Activated CD8-positive, alpha-beta memory T cell treated with anti-CD3 and anti-CD28 coated beads, Interleukin-2, amount 10 ng/mL, durations not matched to agents 7 days and 5 days (primary cell): ENCODE measurements around the gene IQSEC1. TPM values are rescaled to one million over a fixed set of nuclear protein-coding genes. Genes with fewer than 3 reads are reported as not detected.
A peak's percentile ranks its signal among the peaks of the same experiment; 100 is the strongest.

Experiments used
- ATAC-seq: fragments of 150-1000 bp; cut with Tn5 transposase; one replicate; pipeline ENCODE4 v1.10.0; 2021; ENCODE audit warnings: moderate library complexity
- CTCF ChIA-PET: fragments of 350-600 bp; sonication (Branson Sonifier 250); formaldehyde crosslinking; loops from one replicate; lab custom pipeline; 2021; ENCODE audit warnings: antibody characterized with exemption; lab: Charles Lee
- DNase-seq: peaks from one replicate; pipeline ENCODE4 v3.0.0-alpha.2; 2020
- H3K27ac Mint-ChIP-seq: one replicate; pipeline ENCODE4 v1.8.0; 2021; ENCODE audit warnings: mild to moderate bottlenecking, mixed read lengths
- H3K27me3 Mint-ChIP-seq: one replicate; pipeline ENCODE4 v1.8.0; 2021; ENCODE audit warnings: mixed read lengths
- H3K36me3 Mint-ChIP-seq: one replicate; pipeline ENCODE4 v1.8.0; 2021; ENCODE audit warnings: mild to moderate bottlenecking, mixed read lengths
- H3K4me1 Mint-ChIP-seq: one replicate; pipeline ENCODE4 v1.8.0; 2021; ENCODE audit warnings: mixed read lengths
- H3K4me3 Mint-ChIP-seq: one replicate; pipeline ENCODE4 v1.8.0; 2021; ENCODE audit warnings: mild to moderate bottlenecking, moderate library complexity, mixed read lengths
- H3K9me3 Mint-ChIP-seq: one replicate; pipeline ENCODE4 v1.8.0; 2022; ENCODE audit warnings: low read depth, mixed read lengths
- total RNA-seq, 2 experiments: library from RNA; stranded (reverse); gene quantifications; one replicate each; pipeline ENCODE4 v1.2.3, GENCODE V29; 2021

The IQSEC1 gene
- total RNA-seq, 2 experiments from 2014 or later = 37.6 to 71.4 TPM

DNA sequence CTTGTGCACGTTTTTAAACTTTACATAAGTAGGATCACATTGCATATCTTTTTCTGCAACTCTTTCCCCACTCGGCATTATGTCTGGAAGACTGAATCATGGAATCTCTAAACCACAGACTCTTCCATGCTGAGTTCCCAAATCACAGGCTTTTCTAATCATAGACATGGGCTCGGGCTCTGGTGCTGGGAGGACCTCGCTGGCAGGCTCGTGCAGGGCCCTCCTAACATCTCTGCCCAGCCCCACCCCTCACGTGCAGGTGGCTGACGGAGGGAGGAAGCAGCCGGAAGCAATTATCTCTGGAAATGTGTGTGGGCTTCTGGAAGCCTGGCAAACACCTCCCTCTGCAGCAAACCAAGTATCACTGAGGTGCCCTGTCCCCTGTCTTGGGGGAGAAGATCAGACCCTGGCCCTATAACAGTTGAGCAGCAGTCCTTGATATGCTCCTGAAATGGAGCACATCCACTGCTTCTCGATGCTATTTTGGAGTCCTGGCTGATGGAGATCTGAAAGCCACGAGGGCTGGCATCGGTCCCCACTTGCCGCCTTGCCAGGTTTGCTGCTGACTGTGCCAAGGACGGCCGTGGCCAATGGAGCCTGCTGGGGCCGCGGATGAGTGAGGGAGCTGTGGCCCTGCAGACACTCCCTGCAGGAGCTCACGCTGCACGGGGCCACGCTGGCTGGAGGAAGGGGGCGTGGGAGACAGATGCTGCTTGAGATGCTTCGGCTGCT is 4.4 kb upstream of the IQSEC1 start:
- Mint-ChIP-seq H3K9me3 (no peaks in the 10 kb centered on the region), H3K36me3 (no peaks in the 10 kb centered on the region), H3K27me3 (peaks cover 25% of the 10 kb centered on the region), H3K4me3 (no peak overlapping the region), H3K27ac (peak overlapping the region; percentile 79), H3K4me1 (peaks cover 27% of the 10 kb centered on the region)
- no peak for DNase-seq
- CTCF ChIA-PET = interaction anchor here (1.0 to 7.2 kb wide), 2 partner anchors 8 to 14 kb away, joined by 3 to 52 read pairs; no protein-coding TSS in a partner anchor
- ATAC-seq = peak; percentile 12

DNA sequence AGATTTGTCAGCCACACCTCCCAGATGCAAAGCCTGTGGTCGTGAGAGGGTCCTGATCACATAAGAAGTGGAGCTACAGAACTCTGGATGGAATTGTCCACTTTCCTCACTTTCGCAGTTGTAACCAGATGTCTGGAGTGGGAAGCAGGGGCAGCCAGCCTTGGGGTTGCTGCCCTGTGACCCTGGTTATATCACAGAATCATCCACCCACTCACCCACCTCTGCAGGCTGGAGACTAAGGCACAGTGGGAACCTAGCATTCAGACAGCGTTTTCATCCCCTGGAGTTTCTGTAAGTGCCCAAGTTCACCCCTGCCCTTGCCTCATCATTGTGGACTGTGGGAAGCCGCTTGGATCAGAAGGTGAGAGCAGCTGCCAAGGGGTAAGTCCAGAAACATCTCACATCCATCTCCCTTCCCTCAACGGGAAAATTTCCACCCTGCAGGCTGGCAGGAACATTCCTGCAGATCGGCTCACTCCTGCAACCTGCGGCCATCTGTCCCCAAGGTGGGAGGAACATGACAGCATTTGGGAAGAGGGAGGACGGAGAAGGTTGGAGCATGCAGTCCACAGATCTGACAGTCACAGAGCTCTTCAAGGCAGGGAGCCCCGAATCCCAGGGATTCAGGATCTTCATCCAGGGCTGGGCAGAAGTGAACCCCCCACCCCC is 2.9 kb upstream of the IQSEC1 start:
- CTCF ChIA-PET = interaction anchor here (1.0 to 1.1 kb wide), 2 partner anchors 16 to 21 kb away, joined by 3 to 4 read pairs; no protein-coding TSS in a partner anchor
- DNase-seq (no peak), ATAC-seq (no peak)
- peaks cover 25% of the 10 kb centered on the region for H3K27me3 Mint-ChIP-seq
- no peaks in the 10 kb centered on the region for H3K36me3 Mint-ChIP-seq
- H3K4me1 Mint-ChIP-seq = peaks cover 36% of the 10 kb centered on the region
- no peak overlapping the region for H3K4me3 Mint-ChIP-seq
- no peaks in the 10 kb centered on the region for H3K9me3 Mint-ChIP-seq
- H3K27ac Mint-ChIP-seq = no peak overlapping the region

DNA sequence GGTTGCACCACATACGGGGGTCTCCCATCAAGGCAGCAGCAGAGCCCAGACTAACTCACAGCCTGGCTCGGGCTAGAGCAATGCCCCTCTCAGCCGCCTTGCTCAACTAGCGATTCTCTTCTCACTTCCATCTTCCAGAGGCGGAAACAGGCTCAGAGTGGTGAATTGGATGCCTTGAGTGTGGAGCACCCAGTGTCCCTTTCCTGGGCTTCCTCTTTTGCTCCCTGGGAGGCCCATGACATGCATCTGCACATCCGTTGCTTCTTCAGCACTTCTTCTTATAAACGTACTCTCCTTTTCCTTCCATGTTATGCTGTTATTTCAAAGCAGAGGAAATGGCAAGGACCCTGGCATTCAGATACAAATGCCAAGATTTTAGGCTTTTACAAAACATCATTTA is 2.1 kb upstream of the IQSEC1 start:
- Mint-ChIP-seq H3K9me3 (no peaks in the 10 kb centered on the region), H3K4me3 (no peak overlapping the region), H3K27me3 (peaks cover 25% of the 10 kb centered on the region), H3K4me1 (peaks cover 43% of the 10 kb centered on the region), H3K27ac (no peak overlapping the region), H3K36me3 (no peaks in the 10 kb centered on the region)
- no peak for ATAC-seq
- DNase-seq = no peak
- CTCF ChIA-PET = no interaction called here

DNA sequence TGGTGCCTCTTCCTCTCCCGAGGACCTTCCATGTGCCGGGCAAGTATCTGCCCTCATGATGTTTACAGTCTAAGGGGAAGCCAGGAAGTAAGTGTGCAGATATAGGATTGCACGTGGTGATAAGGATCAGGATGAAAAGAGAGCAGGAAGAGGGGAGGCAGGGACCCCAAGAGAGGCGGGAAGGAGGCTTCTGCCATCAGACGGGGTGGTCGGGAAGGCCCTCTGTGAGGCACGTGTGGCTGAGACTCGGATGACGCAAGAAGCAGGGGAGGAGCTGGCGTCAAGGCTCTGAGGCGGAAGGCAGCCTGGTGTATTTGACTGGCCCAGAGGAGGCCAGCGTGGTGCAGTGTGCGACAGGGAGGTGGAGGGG is 762 bp upstream of the IQSEC1 start:
- no peaks in the 10 kb centered on the region for H3K9me3 Mint-ChIP-seq
- H3K4me3 Mint-ChIP-seq = peak overlapping the region; percentile 85
- peaks cover 53% of the 10 kb centered on the region for H3K4me1 Mint-ChIP-seq
- ATAC-seq (no peak), DNase-seq (no peak)
- no peaks in the 10 kb centered on the region for H3K36me3 Mint-ChIP-seq
- peaks cover 25% of the 10 kb centered on the region for H3K27me3 Mint-ChIP-seq
- CTCF ChIA-PET = interaction anchor here (0.7 to 1.3 kb wide), 4 partner anchors 8 to 233 kb away, joined by 3 read pairs; partner anchors contain the start of gene RPL32
- H3K27ac Mint-ChIP-seq = no peak overlapping the region

DNA sequence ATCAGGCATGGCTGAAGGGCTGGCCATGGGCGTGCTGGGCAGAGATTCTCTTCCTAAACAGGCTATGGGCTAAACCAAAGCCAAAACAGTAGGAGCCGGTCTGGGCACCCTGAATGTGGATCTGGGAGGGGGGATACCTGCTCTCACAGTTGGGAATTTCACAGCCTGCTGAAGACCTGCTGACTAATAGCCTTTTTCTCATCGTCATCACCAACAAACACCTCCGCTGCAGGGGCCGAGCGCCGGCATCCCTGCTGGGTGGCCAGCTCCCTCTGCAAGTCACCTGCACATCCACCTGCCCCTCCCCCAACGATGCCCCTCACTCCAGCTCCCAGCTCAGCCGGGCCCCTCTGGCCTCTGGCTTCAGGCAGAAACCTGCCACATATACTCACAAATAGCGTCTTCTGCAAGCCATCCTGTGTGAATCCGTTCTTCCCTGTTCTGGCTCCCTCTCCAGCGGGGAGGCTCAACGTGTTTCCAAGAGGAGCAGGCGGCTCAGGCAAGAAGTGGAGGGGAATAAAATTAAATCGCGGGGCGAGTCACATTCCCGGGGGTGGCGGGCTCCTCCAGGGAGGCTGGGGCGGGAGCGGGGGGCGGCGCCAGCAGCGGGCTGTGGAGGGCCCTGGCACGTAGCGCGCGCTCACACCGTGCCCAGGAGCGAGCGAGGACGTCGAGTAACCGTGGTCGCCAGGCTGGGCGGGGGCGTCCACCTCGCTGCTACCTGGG is 466 bp downstream of the IQSEC1 start:
- H3K36me3 Mint-ChIP-seq = no peaks in the 10 kb centered on the region
- ATAC-seq (no peak), DNase-seq (no peak)
- peaks cover 25% of the 10 kb centered on the region for H3K27me3 Mint-ChIP-seq
- no peaks in the 10 kb centered on the region for H3K9me3 Mint-ChIP-seq
- peak overlapping the region; percentile 81 for H3K27ac Mint-ChIP-seq
- peak overlapping the region; percentile 85 for H3K4me3 Mint-ChIP-seq
- peaks cover 50% of the 10 kb centered on the region for H3K4me1 Mint-ChIP-seq
- CTCF ChIA-PET = interaction anchor here (1.4 kb wide), 1 partner anchor 19 kb away, joined by 6 read pairs; no protein-coding TSS in a partner anchor

DNA sequence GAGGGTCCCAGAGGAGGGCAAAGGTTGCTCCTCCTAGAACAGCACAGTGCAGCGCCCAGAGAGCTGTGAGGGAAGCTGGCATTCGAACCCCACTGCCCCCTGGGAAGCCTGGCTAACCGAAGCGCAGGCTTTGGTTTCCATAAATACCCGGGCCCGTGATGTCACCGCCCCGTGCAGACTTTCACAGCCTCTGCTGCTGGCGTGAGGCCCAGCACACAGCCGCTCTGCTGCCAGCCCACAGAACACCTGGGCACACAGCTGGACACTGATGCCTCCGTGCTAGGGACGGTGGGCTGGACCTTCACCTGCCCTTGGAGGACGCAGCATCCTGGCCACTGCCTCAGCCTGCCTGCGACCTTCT is 1.0 kb downstream of the IQSEC1 start:
- CTCF ChIA-PET = interaction anchor here (1.4 kb wide), 1 partner anchor 20 kb away, joined by 6 read pairs; no protein-coding TSS in a partner anchor
- ATAC-seq (no peak), DNase-seq (no peak)
- Mint-ChIP-seq H3K27me3 (peaks cover 25% of the 10 kb centered on the region), H3K4me1 (peaks cover 46% of the 10 kb centered on the region), H3K27ac (peak overlapping the region; percentile 81), H3K9me3 (no peaks in the 10 kb centered on the region), H3K4me3 (peak overlapping the region; percentile 85), H3K36me3 (no peaks in the 10 kb centered on the region)

DNA sequence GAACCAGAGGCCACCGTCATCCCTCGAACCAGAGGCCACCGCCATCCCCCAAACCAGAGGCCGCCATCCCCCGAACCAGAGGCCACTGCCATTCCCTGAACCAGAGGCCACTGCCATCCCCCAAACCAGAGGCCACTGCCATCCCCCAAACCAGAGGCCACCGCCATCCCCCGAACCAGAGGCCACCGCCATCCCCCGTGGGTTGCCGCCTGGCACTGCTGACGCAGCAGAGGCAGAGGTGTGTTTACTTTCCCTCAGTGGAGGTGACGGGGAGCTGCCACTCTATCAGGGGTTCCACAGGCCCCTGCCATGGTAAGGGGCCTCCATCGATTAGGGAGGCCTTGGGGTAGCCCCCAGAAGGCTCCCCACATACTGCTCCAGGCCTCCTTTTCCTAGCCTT is 1.5 kb downstream of the IQSEC1 start:
- peak overlapping the region; percentile 97 for H3K27ac Mint-ChIP-seq
- CTCF ChIA-PET = interaction anchor here (1.4 to 4.2 kb wide), 3 partner anchors 20 to 76 kb away, joined by 6 to 13 read pairs (median 9); no protein-coding TSS in a partner anchor
- DNase-seq (no peak), ATAC-seq (no peak)
- H3K9me3 Mint-ChIP-seq = no peaks in the 10 kb centered on the region
- no peaks in the 10 kb centered on the region for H3K36me3 Mint-ChIP-seq
- H3K27me3 Mint-ChIP-seq = peaks cover 25% of the 10 kb centered on the region
- H3K4me3 Mint-ChIP-seq = peak overlapping the region; percentile 85
- peaks cover 45% of the 10 kb centered on the region for H3K4me1 Mint-ChIP-seq

DNA sequence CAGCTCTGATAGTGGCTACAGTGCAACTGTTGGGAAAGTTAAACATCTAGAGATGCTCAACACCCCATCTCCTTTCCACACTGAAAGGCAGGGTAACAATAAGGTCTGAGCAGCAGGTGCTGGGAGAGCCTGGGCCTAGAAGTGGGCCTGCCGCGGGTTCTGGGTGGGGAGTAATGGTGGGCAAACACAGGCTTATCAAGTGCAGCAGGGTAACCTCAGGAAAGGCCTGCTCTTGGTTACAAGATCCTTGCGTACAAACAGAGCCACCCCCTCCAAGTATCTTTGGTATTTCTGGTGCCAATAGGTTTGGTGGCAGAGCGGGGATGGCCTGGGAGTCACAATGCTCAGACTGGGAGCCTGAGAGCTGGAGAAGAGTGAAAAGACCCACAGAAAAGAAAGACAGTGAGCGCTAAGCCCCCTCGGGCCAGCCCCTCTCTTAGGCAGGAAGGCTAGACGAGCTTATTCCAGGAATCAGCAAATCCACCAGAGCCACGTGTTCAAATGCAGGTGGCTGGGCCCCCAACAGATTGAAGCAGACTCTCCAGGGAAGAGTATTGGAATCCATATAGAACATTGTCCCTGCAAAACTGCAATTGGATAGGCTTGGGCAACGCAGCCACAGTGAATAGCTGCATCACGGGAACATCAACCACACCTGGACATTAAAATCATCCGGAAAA is 2.7 kb downstream of the IQSEC1 start:
- no peaks in the 10 kb centered on the region for H3K9me3 Mint-ChIP-seq
- H3K4me3 Mint-ChIP-seq = peak overlapping the region; percentile 63
- ATAC-seq (no peak), DNase-seq (no peak)
- peaks cover 45% of the 10 kb centered on the region for H3K4me1 Mint-ChIP-seq
- H3K36me3 Mint-ChIP-seq = peaks cover 7% of the 10 kb centered on the region
- H3K27ac Mint-ChIP-seq = peak overlapping the region; percentile 97
- CTCF ChIA-PET = interaction anchor here (0.9 to 4.2 kb wide), 6 partner anchors 8 to 107 kb away, joined by 3 to 13 read pairs (median 6); no protein-coding TSS in a partner anchor
- H3K27me3 Mint-ChIP-seq = peaks cover 17% of the 10 kb centered on the region

DNA sequence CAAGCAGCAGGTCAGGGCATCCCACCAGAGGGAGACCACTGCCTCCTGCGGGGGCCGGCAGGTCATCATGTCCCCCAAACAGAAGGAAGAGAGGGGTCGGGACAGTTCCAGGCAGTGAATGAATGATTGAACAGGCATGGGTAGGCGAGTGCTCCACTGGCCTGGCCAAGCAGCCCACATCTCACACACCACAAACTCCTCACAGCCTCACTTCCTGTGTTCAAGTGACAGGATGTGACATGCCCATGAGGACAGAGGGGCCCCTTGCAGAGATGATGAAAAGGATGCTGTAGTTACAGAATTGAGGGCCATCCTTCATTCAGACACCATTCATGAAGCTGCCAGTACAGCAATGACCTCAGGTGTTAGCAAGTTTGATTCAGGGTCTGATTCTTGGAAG is 3.7 kb downstream of the IQSEC1 start:
- Mint-ChIP-seq H3K27ac (peak overlapping the region; percentile 97), H3K36me3 (peaks cover 7% of the 10 kb centered on the region), H3K4me1 (peaks cover 45% of the 10 kb centered on the region), H3K27me3 (peaks cover 9% of the 10 kb centered on the region), H3K4me3 (peak overlapping the region; percentile 63), H3K9me3 (no peaks in the 10 kb centered on the region)
- peak; percentile 80 for ATAC-seq
- CTCF ChIA-PET = interaction anchor here (0.7 to 4.2 kb wide), 8 partner anchors 9 to 168 kb away, joined by 3 to 13 read pairs (median 4); no protein-coding TSS in a partner anchor
- peak; percentile 92 for DNase-seq

DNA sequence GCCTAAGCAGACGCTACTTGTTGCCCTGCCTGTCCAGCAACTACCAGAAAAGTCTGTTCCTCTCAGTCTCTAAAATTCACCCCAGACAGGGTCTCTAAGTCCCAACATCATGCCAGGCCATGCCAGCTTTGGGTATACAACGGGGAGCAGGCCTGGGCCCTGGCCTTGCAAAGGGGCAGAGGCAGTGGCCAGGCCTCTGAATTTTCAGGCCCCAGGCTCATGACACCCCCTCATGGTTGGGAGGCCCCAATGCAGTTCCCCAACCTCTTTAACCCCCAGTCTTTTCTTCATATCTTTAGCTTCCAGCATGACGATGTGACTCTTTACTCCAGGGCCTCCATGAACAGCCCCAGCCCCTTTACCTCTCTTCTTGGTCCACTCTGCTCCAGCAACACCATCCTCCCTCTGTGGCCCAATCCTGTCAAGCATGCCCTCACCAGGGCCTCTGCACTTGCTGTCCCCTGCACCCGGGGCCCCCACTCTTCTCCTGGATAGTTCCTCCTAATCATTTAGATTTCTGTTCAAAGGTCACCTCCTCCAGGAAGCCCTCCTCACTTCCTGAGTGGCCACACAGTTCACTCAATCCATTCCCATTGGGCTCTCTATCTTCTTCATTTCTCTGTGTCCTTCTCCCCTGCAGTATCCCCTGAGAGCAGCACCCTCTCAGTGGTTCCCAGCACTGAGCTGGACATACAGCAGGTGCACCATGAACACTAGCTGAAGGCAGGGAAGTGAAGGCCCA is 4.8 kb downstream of the IQSEC1 start:
- Mint-ChIP-seq H3K36me3 (peaks cover 10% of the 10 kb centered on the region), H3K4me3 (no peak overlapping the region), H3K27me3 (no peaks in the 10 kb centered on the region), H3K4me1 (peaks cover 48% of the 10 kb centered on the region), H3K27ac (peak overlapping the region; percentile 97), H3K9me3 (no peaks in the 10 kb centered on the region)
- CTCF ChIA-PET = interaction anchor here (0.6 to 4.2 kb wide), 3 partner anchors 23 to 73 kb away, joined by 3 to 13 read pairs (median 7); no protein-coding TSS in a partner anchor
- DNase-seq = no peak
- no peak for ATAC-seq

DNA sequence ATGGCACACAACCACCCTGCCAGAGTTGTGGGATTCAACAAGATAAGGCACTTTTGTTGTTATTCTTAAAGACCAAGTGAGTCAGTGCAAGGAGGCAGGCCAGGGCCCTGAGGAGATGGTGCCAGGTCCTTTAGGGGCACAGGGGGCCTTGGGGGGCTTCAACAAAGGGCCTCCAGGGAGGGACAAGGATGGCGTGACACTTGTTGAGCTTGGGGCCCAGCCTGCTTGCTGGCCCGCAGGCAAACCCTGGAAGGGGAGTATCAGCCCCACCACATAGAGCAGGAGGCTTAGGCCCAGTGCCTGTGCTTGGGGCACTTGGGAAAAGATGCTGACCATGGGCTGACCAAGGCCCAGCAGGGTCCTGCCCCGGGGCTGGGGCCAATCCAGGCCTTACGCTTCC is 5.5 kb downstream of the IQSEC1 start:
- peak overlapping the region; percentile 97 for H3K27ac Mint-ChIP-seq
- ATAC-seq (no peak), DNase-seq (no peak)
- CTCF ChIA-PET = interaction anchor here (0.6 to 4.2 kb wide), 2 partner anchors 55 to 72 kb away, joined by 3 to 13 read pairs; no protein-coding TSS in a partner anchor
- H3K4me3 Mint-ChIP-seq = no peak overlapping the region
- no peaks in the 10 kb centered on the region for H3K9me3 Mint-ChIP-seq
- H3K4me1 Mint-ChIP-seq = peaks cover 48% of the 10 kb centered on the region
- H3K27me3 Mint-ChIP-seq = no peaks in the 10 kb centered on the region
- H3K36me3 Mint-ChIP-seq = peaks cover 13% of the 10 kb centered on the region

DNA sequence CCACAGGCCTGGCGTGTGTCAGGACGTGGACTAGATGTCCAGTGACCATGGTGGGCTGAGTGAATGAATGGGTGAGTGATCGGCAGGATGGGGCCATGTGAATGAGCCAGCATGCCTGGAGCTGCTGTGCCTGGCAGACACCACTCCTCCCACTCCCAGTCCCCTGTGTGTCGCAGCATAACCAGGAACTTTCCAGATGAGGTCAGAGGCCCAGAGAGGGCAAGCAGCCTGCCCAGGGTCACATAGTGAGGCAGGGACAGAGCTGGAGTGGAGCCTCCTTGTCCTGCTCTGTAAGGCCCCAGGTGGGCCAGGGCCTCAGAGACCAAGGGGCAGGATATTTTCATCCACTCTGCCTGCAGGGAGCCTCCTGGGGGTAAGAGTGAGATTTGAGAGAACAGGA is 6.4 kb downstream of the IQSEC1 start:
- no peak overlapping the region for H3K4me3 Mint-ChIP-seq
- H3K9me3 Mint-ChIP-seq = no peaks in the 10 kb centered on the region
- no peak for ATAC-seq
- no peak for DNase-seq
- peak overlapping the region; percentile 67 for H3K27ac Mint-ChIP-seq
- H3K36me3 Mint-ChIP-seq = peaks cover 13% of the 10 kb centered on the region
- peaks cover 43% of the 10 kb centered on the region for H3K4me1 Mint-ChIP-seq
- CTCF ChIA-PET = interaction anchor here (0.9 to 1.1 kb wide), 2 partner anchors 41 to 83 kb away, joined by 3 to 4 read pairs; no protein-coding TSS in a partner anchor
- H3K27me3 Mint-ChIP-seq = no peaks in the 10 kb centered on the region
